Transverse colon (tissue), 3 donors: ENCODE measurements around the gene EXOSC5.

Experiments used
- POLR2A ChIP-seq: fragments of 450-650 bp; IDR thresholded peaks from one replicate; pipeline ENCODE4 v1.6.1; 2016; ENCODE audit warnings: antibody characterized with exemption, mild to moderate bottlenecking, moderate library complexity
- TF ChIP-seq, protein P1 (sequence below), 5 experiments: fragments of 200-600 bp in 3 of 5; fragments of 450-650 bp in 2 of 5; sonication (generic) in 3 of 5; IDR thresholded peaks; 1 replicate in 2 of 5; 2 replicates in 3 of 5; pipeline ENCODE4 v1.5.1; 2016 to 2017; ENCODE audit warnings: antibody characterized with exemption in 5 of 5, inconsistent platforms in 3 of 5, mild to moderate bottlenecking in 2 of 5, moderate library complexity in 1 of 5

DNA sequence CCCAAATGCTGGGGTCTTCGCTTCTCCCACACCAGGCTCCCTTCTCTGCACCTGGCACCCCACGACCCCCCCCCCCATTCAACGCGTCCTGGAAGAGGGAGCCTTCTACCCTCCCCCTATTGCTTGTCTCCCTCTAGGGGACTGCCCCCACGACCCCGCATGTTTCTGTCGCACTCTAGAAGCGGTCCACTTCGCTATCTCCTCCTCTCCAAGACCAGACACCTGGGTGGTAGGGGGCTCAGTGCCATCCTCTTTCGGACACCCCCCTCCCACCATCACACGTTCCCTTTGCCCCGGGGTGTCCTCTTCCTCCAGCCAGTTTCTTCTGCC, 44.9 kb downstream of the EXOSC5 start:
- TF ChIP-seq, protein P1, sequence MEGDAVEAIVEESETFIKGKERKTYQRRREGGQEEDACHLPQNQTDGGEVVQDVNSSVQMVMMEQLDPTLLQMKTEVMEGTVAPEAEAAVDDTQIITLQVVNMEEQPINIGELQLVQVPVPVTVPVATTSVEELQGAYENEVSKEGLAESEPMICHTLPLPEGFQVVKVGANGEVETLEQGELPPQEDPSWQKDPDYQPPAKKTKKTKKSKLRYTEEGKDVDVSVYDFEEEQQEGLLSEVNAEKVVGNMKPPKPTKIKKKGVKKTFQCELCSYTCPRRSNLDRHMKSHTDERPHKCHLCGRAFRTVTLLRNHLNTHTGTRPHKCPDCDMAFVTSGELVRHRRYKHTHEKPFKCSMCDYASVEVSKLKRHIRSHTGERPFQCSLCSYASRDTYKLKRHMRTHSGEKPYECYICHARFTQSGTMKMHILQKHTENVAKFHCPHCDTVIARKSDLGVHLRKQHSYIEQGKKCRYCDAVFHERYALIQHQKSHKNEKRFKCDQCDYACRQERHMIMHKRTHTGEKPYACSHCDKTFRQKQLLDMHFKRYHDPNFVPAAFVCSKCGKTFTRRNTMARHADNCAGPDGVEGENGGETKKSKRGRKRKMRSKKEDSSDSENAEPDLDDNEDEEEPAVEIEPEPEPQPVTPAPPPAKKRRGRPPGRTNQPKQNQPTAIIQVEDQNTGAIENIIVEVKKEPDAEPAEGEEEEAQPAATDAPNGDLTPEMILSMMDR (IDR thresholded peaks at IDR 0.05) = no peak
- no peak for TF ChIP-seq POLR2A
